DND-41 (cell line): ENCODE measurements around the gene UNC13D.

Experiments
- ATAC-seq: fragments of 200-7000 bp; cut with Tn5 transposase; 3 replicates; pipeline ENCODE4 v1.9.1; 2021; ENCODE audit warnings: low read depth; ENCODE audit not compliant: insufficient read depth
- DNase-seq: peaks from one replicate; pipeline ENCODE4 v3.0.0-alpha.2; 2020
- H2AFZ ChIP-seq: 2 replicates; pipeline ENCODE4 v1.6.0; 2012; ENCODE audit warnings: low read depth, low read length
- H3K27ac ChIP-seq: 2 replicates; pipeline ENCODE4 v1.5.1; 2012; ENCODE audit warnings: low read length, inconsistent platforms
- H3K27me3 ChIP-seq: fragments of 200-600 bp; sonication (generic); 2 replicates; pipeline ENCODE4 v1.6.0; 2012; ENCODE audit warnings: low read length, mild to moderate bottlenecking, inconsistent platforms; ENCODE audit not compliant: insufficient read depth, poor library complexity
- H3K36me3 ChIP-seq: 2 replicates; pipeline ENCODE4 v1.5.1; 2012; ENCODE audit warnings: low read length, inconsistent platforms; ENCODE audit not compliant: insufficient read depth
- H3K4me1 ChIP-seq: 2 replicates; pipeline ENCODE4 v1.5.1; 2012; ENCODE audit warnings: mild to moderate bottlenecking, low read length; ENCODE audit not compliant: insufficient read depth
- H3K4me2 ChIP-seq: 2 replicates; pipeline ENCODE4 v1.6.0; 2012; ENCODE audit warnings: mild to moderate bottlenecking, moderate library complexity, low read length, inconsistent platforms; ENCODE audit not compliant: insufficient read depth
- H3K4me3 ChIP-seq, 2 experiments: fragments of 200-600 bp in 1 of 2; shearing (Covaris generic) in 1 of 2; 2 replicates each; pipeline ENCODE4 v1.5.1; 2012 to 2016; ENCODE audit warnings: inconsistent platforms in 2 of 2, low read length in 2 of 2, mild to moderate bottlenecking in 2 of 2, low read depth in 1 of 2, moderate library complexity in 1 of 2
- H3K79me2 ChIP-seq: 2 replicates; pipeline ENCODE4 v1.6.0; 2012; ENCODE audit warnings: low read length, inconsistent platforms; ENCODE audit not compliant: insufficient read depth
- H3K9ac ChIP-seq: 2 replicates; pipeline ENCODE4 v1.6.0; 2012; ENCODE audit warnings: low read depth, mild to moderate bottlenecking, inconsistent platforms, low read length, moderate library complexity
- H3K9me3 ChIP-seq: 2 replicates; pipeline ENCODE4 v1.5.1; 2012; ENCODE audit warnings: low read length, moderate library complexity, mild to moderate bottlenecking, inconsistent platforms; ENCODE audit not compliant: insufficient read depth, severe bottlenecking
- H4K20me1 ChIP-seq: 2 replicates; pipeline ENCODE4 v1.6.0; 2012; ENCODE audit warnings: low read length; ENCODE audit not compliant: insufficient read depth
- EZH2 ChIP-seq: IDR thresholded peaks from 3 replicates; pipeline ENCODE4 v1.6.1; 2012; ENCODE audit warnings: borderline replicate concordance, low read depth, mild to moderate bottlenecking, moderate library complexity, low read length, inconsistent platforms; ENCODE audit not compliant: severe bottlenecking
- TF ChIP-seq, protein P1 (sequence below): IDR thresholded peaks from 2 replicates; pipeline ENCODE4 v1.5.1; 2012; ENCODE audit warnings: borderline replicate concordance, low read length, moderate library complexity, mild to moderate bottlenecking; ENCODE audit not compliant: poor library complexity, severe bottlenecking; ENCODE audit errors: extremely low read depth

The UNC13D gene

DNA sequence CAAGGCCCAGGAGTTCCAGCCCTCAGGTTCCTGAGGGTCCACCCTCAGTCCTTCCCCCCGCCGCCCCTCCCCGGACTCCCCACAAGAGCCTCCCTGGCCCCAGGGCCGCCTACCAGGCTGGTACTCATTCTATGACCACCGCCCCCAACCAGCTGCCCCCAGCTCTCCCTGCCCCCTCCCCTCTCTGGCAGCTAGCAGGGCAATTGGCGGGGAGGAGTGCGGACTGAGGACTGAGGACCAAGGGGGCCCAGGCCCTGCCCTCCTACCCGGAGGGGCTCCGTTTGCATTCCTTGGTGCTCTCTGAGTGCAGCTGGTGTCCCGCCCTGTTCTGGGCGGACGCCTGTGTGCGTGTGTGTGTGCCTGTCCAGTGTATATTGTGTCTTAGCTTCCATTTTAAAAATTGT lies 19.1 kb downstream of the UNC13D start:
- Histone ChIP-seq H3K9ac (no peak overlapping the region), H3K4me1 (no peaks in the 10 kb centered on the region), H3K4me2 (no peak overlapping the region), H4K20me1 (peaks cover 10% of the 10 kb centered on the region), H3K4me3 (no peak overlapping the region), H2AFZ (no peak overlapping the region), H3K79me2 (no peaks in the 10 kb centered on the region), H3K9me3 (no peaks in the 10 kb centered on the region), H3K27ac (no peak overlapping the region), H3K36me3 (peaks cover 88% of the 10 kb centered on the region), H3K27me3 (no peaks in the 10 kb centered on the region)
- no peak for TF ChIP-seq EZH2
- TF ChIP-seq, protein P1, sequence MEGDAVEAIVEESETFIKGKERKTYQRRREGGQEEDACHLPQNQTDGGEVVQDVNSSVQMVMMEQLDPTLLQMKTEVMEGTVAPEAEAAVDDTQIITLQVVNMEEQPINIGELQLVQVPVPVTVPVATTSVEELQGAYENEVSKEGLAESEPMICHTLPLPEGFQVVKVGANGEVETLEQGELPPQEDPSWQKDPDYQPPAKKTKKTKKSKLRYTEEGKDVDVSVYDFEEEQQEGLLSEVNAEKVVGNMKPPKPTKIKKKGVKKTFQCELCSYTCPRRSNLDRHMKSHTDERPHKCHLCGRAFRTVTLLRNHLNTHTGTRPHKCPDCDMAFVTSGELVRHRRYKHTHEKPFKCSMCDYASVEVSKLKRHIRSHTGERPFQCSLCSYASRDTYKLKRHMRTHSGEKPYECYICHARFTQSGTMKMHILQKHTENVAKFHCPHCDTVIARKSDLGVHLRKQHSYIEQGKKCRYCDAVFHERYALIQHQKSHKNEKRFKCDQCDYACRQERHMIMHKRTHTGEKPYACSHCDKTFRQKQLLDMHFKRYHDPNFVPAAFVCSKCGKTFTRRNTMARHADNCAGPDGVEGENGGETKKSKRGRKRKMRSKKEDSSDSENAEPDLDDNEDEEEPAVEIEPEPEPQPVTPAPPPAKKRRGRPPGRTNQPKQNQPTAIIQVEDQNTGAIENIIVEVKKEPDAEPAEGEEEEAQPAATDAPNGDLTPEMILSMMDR: no peak
- DNase-seq (no peak), ATAC-seq (no peak)

DNA sequence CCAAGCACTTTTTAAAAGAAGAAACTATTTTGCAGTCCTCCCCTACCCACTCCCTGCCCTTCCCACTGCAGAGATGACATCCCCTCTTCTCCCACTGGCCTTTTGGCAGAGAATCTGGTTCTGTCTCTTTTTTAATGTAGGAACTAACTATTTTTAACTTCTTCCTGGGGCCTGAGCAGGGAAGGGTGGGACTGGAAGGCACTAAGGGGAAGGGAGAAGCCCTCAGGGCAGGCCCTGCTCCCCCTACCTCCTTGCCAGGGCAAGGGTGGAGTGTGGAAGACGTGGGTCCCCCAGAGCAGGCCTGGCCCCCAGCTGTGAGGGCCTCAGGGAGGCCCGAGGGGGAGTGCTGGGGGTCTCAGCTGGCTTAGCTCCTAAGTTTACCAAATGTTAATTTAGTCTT lies 19.5 kb downstream of the UNC13D start:
- Histone ChIP-seq H3K4me3 (no peak overlapping the region), H4K20me1 (peaks cover 8% of the 10 kb centered on the region), H2AFZ (no peak overlapping the region), H3K9me3 (no peaks in the 10 kb centered on the region), H3K27ac (no peak overlapping the region), H3K9ac (no peak overlapping the region), H3K4me2 (no peak overlapping the region), H3K4me1 (no peaks in the 10 kb centered on the region), H3K27me3 (no peaks in the 10 kb centered on the region), H3K36me3 (peaks cover 88% of the 10 kb centered on the region), H3K79me2 (no peaks in the 10 kb centered on the region)
- DNase-seq (no peak), ATAC-seq (no peak)
- TF ChIP-seq EZH2: no peak
- TF ChIP-seq, protein P1: no peak

- peaks cover 92% of the 10 kb centered on the region for H3K36me3 ChIP-seq
- H3K27ac ChIP-seq: no peak overlapping the region
- H3K27me3 ChIP-seq: no peaks in the 10 kb centered on the region
- no peak overlapping the region for H3K4me3 ChIP-seq
- H3K4me1 ChIP-seq: no peaks in the 10 kb centered on the region
- no peak overlapping the region for H3K4me2 ChIP-seq
- H3K9me3 ChIP-seq: no peaks in the 10 kb centered on the region
- ATAC-seq (no peak), DNase-seq (no peak)
- H3K9ac ChIP-seq: no peak overlapping the region
- no peaks in the 10 kb centered on the region for H3K79me2 ChIP-seq
- peaks cover 8% of the 10 kb centered on the region for H4K20me1 ChIP-seq
- TF ChIP-seq EZH2: no peak
- TF ChIP-seq, protein P1: no peak
- H2AFZ ChIP-seq: no peak overlapping the region
Measured at GRCh38 chr17:75824050-75824552, 20.1 kb downstream of the UNC13D start.
